Trophoblast cell (in vitro differentiated cells and primary cell): ENCODE results near the gene DSTN.

ENCODE experiments used
- DNase-seq, 2 donors: peaks; one replicate each; pipeline ENCODE4 v3.0.0-alpha.2; 2016
- H2AFZ ChIP-seq: 2 replicates; pipeline ENCODE4 v1.6.1; 2013; ENCODE audit warnings: low read length, moderate library complexity, mild to moderate bottlenecking; ENCODE audit not compliant: insufficient read depth, poor library complexity
- H2AK5ac ChIP-seq: 2 replicates; pipeline ENCODE4 v1.6.1; 2013; ENCODE audit warnings: mild to moderate bottlenecking, low read length
- H2BK120ac ChIP-seq: 2 replicates; pipeline ENCODE4 v1.6.1; 2013; ENCODE audit warnings: low read length, mild to moderate bottlenecking, moderate library complexity; ENCODE audit not compliant: insufficient read depth, poor library complexity
- H2BK12ac ChIP-seq: 2 replicates; pipeline ENCODE4 v1.6.1; 2013; ENCODE audit warnings: mild to moderate bottlenecking, low read length, moderate library complexity
- H2BK5ac ChIP-seq: 2 replicates; pipeline ENCODE4 v1.6.1; 2013; ENCODE audit warnings: low read length, low read depth, moderate library complexity, mild to moderate bottlenecking; ENCODE audit not compliant: poor library complexity
- H3K14ac ChIP-seq: 2 replicates; pipeline ENCODE4 v1.6.1; 2013; ENCODE audit warnings: mild to moderate bottlenecking, low read length
- H3K18ac ChIP-seq: 2 replicates; pipeline ENCODE4 v1.6.1; 2013; ENCODE audit warnings: mild to moderate bottlenecking, low read length
- H3K23ac ChIP-seq: 2 replicates; pipeline ENCODE4 v1.6.1; 2013; ENCODE audit warnings: low read length
- H3K27ac ChIP-seq: 2 replicates; pipeline ENCODE4 v1.5.1; 2013; ENCODE audit warnings: low read depth, mild to moderate bottlenecking, inconsistent platforms, low read length, moderate library complexity
- H3K27me3 ChIP-seq: 2 replicates; pipeline ENCODE4 v1.6.1; 2013; ENCODE audit warnings: inconsistent platforms, mild to moderate bottlenecking, low read length, moderate library complexity; ENCODE audit not compliant: insufficient read depth
- H3K36me3 ChIP-seq, 2 experiments: 1 replicate in 1 of 2; 2 replicates in 1 of 2; pipeline ENCODE4 v1.6.1; 2013; ENCODE audit warnings: low read length in 2 of 2, mild to moderate bottlenecking in 2 of 2, moderate library complexity in 1 of 2; ENCODE audit not compliant: insufficient read depth in 2 of 2, control insufficient read depth in 1 of 2
- H3K4ac ChIP-seq: 2 replicates; pipeline ENCODE4 v1.6.1; 2013; ENCODE audit warnings: low read depth, mild to moderate bottlenecking, low read length, moderate library complexity
- H3K4me1 ChIP-seq, 2 experiments: 1 replicate in 1 of 2; 2 replicates in 1 of 2; pipeline ENCODE4 v1.6.1; 2013; ENCODE audit warnings: low read length in 2 of 2, mild to moderate bottlenecking in 2 of 2, moderate library complexity in 1 of 2; ENCODE audit not compliant: insufficient read depth in 2 of 2, control insufficient read depth in 1 of 2
- H3K4me2 ChIP-seq: 2 replicates; pipeline ENCODE4 v1.6.1; 2013; ENCODE audit warnings: inconsistent platforms, mild to moderate bottlenecking, low read length, moderate library complexity
- H3K4me3 ChIP-seq: 2 replicates; pipeline ENCODE4 v1.5.1; 2013; ENCODE audit warnings: mild to moderate bottlenecking, low read depth, low read length, inconsistent platforms
- H3K79me1 ChIP-seq: one replicate; pipeline ENCODE4 v1.6.1; 2013; ENCODE audit warnings: low read length
- H3K79me2 ChIP-seq: 2 replicates; pipeline ENCODE4 v1.6.1; 2013; ENCODE audit warnings: low read length, mild to moderate bottlenecking; ENCODE audit not compliant: control insufficient read depth, insufficient read depth, poor library complexity
- H3K9ac ChIP-seq: 2 replicates; pipeline ENCODE4 v1.6.1; 2013; ENCODE audit warnings: mild to moderate bottlenecking, low read length
- H3K9me3 ChIP-seq: 2 replicates; pipeline ENCODE4 v1.6.1; 2013; ENCODE audit warnings: low read depth, mild to moderate bottlenecking, control low read depth, inconsistent platforms, low read length; ENCODE audit not compliant: insufficient read depth
- H4K12ac ChIP-seq: 2 replicates; pipeline ENCODE4 v1.6.1; 2013; ENCODE audit warnings: low read depth, mild to moderate bottlenecking, low read length, moderate library complexity
- H4K8ac ChIP-seq: 2 replicates; pipeline ENCODE4 v1.6.1; 2013; ENCODE audit warnings: low read depth, mild to moderate bottlenecking, low read length, moderate library complexity
- H4K91ac ChIP-seq: one replicate; pipeline ENCODE4 v1.6.1; 2013; ENCODE audit warnings: low read depth, mild to moderate bottlenecking, low read length, moderate library complexity
- WGBS: extraction: QIAGEN DNeasy Blood & Tissue Kit; methylation state at CpG from one replicate; pipeline ENCODE4 v1.1.7; 2013; ENCODE audit warnings: missing lambda C conversion rate; ENCODE audit not compliant: insufficient read length, insufficient coverage; ENCODE audit errors: extremely low coverage; 5-methylcytosine and 5-hydroxymethylcytosine counted together

DSTN gene

GRCh38 chr20:17545127-17545526 lies 24.7 kb upstream of the DSTN start:
- no peaks in the 10 kb centered on the region for H3K9me3 ChIP-seq
- H3K14ac ChIP-seq, result no peak overlapping the region
- H3K27me3 ChIP-seq, result no peaks in the 10 kb centered on the region
- no peak overlapping the region for H3K9ac ChIP-seq
- H4K8ac ChIP-seq, result no peak overlapping the region
- H4K12ac ChIP-seq, result no peak overlapping the region
- H2BK120ac ChIP-seq, result no peak overlapping the region
- H3K23ac ChIP-seq, result no peak overlapping the region
- H3K18ac ChIP-seq, result no peak overlapping the region
- no peak overlapping the region for H2AK5ac ChIP-seq
- H2BK5ac ChIP-seq, result no peak overlapping the region
- H3K4ac ChIP-seq, result no peak overlapping the region
- DNase-seq, result peak; percentile 54 to 84
- peak overlapping the region; percentile 11 for H3K4me2 ChIP-seq
- no peaks in the 10 kb centered on the region for H3K79me2 ChIP-seq
- peak overlapping the region; percentile 50 for H2BK12ac ChIP-seq
- WGBS, result no CpG with 5 or more reads among the region's 4 CpGs
- no peak overlapping the region for H3K4me3 ChIP-seq
- no peak overlapping the region for H2AFZ ChIP-seq
- H3K36me3 ChIP-seq, result no peaks in the 10 kb centered on the region
- peaks cover 2% of the 10 kb centered on the region for H3K79me1 ChIP-seq
- peak overlapping the region; percentile 48 for H3K27ac ChIP-seq
- H4K91ac ChIP-seq, result no peak overlapping the region
- peaks cover 3 to 10% of the 10 kb centered on the region in 2 experiments for H3K4me1 ChIP-seq

GRCh38 chr20:17549131-17549530 lies 20.7 kb upstream of the DSTN start:
- H3K23ac ChIP-seq, result no peak overlapping the region
- H3K4me1 ChIP-seq, result peaks cover 3 to 9% of the 10 kb centered on the region in 2 experiments
- no peak overlapping the region for H2BK120ac ChIP-seq
- no peak overlapping the region for H4K91ac ChIP-seq
- no peak overlapping the region for H3K4ac ChIP-seq
- no peak overlapping the region for H2AK5ac ChIP-seq
- WGBS, result no CpG with 5 or more reads among the region's 4 CpGs
- H3K27ac ChIP-seq, result no peak overlapping the region
- H3K18ac ChIP-seq, result no peak overlapping the region
- no peaks in the 10 kb centered on the region for H3K27me3 ChIP-seq
- H3K9me3 ChIP-seq, result no peaks in the 10 kb centered on the region
- peaks cover 2% of the 10 kb centered on the region for H3K79me1 ChIP-seq
- H3K36me3 ChIP-seq, result no peaks in the 10 kb centered on the region
- H3K14ac ChIP-seq, result no peak overlapping the region
- no peak for DNase-seq
- no peak overlapping the region for H3K4me2 ChIP-seq
- H2BK5ac ChIP-seq, result no peak overlapping the region
- no peak overlapping the region for H4K8ac ChIP-seq
- H2AFZ ChIP-seq, result no peak overlapping the region
- H3K79me2 ChIP-seq, result no peaks in the 10 kb centered on the region
- H3K4me3 ChIP-seq, result no peak overlapping the region
- no peak overlapping the region for H2BK12ac ChIP-seq
- H4K12ac ChIP-seq, result no peak overlapping the region
- no peak overlapping the region for H3K9ac ChIP-seq

- Histone ChIP-seq H3K79me1 (peaks cover 16% of the 10 kb centered on the region), H4K12ac (no peak overlapping the region), H2BK12ac (peak overlapping the region; percentile 42), H3K4ac (no peak overlapping the region), H3K23ac (no peak overlapping the region), H2BK120ac (no peak overlapping the region), H3K14ac (no peak overlapping the region), H4K91ac (peak overlapping the region; percentile 5), H3K18ac (no peak overlapping the region), H2AFZ (no peak overlapping the region), H3K79me2 (peaks cover 2% of the 10 kb centered on the region), H3K27me3 (no peaks in the 10 kb centered on the region), H3K27ac (no peak overlapping the region), H3K4me3 (no peak overlapping the region), H3K4me1 (peaks cover 10 to 16% of the 10 kb centered on the region in 2 experiments), H4K8ac (no peak overlapping the region), H3K36me3 (no peaks in the 10 kb centered on the region), H2AK5ac (no peak overlapping the region), H2BK5ac (no peak overlapping the region), H3K4me2 (no peak overlapping the region), H3K9ac (no peak overlapping the region), H3K9me3 (no peaks in the 10 kb centered on the region)
- WGBS, result no CpG with 5 or more reads among the region's 3 CpGs
- DNase-seq, result peak; percentile 71 to 73
Observed at GRCh38 chr20:17555106-17555505, 14.8 kb upstream of the DSTN start.

- Histone ChIP-seq H2BK12ac (peak overlapping the region; percentile 94), H3K4me3 (no peak overlapping the region), H3K4me1 (peaks cover 10 to 18% of the 10 kb centered on the region in 2 experiments), H3K14ac (peak overlapping the region; percentile 71), H3K4ac (peak overlapping the region; percentile 16), H2AK5ac (no peak overlapping the region), H3K79me1 (peaks cover 17% of the 10 kb centered on the region), H3K18ac (peak overlapping the region; percentile 79), H3K4me2 (peak overlapping the region; percentile 53), H2AFZ (peak overlapping the region; percentile 12), H3K23ac (no peak overlapping the region), H3K27me3 (no peaks in the 10 kb centered on the region), H3K9me3 (no peaks in the 10 kb centered on the region), H4K12ac (peak overlapping the region; percentile 8), H3K27ac (peak overlapping the region; percentile 93), H3K9ac (no peak overlapping the region), H2BK120ac (peak overlapping the region; percentile 90), H3K79me2 (peaks cover 2% of the 10 kb centered on the region), H4K8ac (peak overlapping the region; percentile 40), H4K91ac (peak overlapping the region; percentile 86), H3K36me3 (no peaks in the 10 kb centered on the region), H2BK5ac (peak overlapping the region; percentile 77)
- no CpG with 5 or more reads among the region's 11 CpGs for WGBS
- peak in 1 of 2 donors; percentile 55 for DNase-seq
Observed at GRCh38 chr20:17556837-17557674, 12.8 kb upstream of the DSTN start.
